ENCODE results near the gene HIGD2A.

Gene HIGD2A

GRCh38 chr5:176418251-176418650 is 29.7 kb downstream of the HIGD2A start:
- no peak for DNase-seq

DNA sequence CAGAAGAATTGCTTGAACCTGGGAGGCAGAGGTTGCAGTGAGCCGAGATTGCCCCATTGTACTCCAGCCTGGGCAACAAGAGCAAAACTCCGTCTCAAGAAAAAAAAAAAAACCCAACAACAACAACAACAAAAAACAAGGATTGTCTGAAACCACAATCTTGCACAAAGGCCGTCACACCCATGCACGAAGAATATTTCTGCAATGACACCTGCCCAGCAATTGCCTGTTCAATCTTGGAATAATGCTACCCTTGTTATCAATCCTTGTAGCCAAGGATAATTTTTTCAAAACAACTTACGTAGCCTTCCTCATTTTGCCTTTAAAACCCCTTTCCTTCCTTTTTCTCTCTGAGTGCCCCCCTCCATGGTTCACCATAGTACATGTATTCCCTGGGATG is 31.5 kb downstream of the HIGD2A start:
- DNase-seq: no peak

DNA sequence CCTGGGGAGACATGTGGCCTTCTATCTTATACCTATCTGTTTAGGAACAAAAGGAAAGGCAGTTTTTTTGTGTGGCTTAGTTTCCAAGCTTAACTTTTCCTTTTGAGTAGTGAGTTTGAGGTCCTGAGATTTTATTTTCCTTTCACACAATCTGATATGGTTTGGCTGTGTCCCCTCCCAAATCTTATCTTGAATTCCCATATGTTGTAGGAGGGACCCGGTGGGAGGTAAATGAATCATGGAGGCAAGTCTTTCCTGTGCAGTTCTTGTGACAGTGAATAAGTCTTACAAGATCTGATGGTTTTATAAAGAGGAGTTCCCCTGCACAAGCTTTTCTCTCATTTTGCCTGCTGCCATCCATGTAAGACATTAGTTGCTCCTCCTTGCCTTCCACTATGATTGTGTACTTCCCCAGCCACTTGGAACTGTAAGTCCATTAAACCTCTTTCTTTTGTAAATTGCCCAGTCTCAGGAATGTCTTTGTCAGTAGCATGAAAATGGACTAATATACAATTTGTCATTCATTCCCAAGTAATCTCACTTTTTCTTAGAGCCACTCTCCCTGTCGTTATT is 32.5 kb downstream of the HIGD2A start:
- no peak for DNase-seq

- DNase-seq: no peak
Measured at GRCh38 chr5:176424181-176424580, 35.6 kb downstream of the HIGD2A start.

- DNase-seq: no peak
Measured at GRCh38 chr5:176425138-176425537, 36.6 kb downstream of the HIGD2A start.

DNA sequence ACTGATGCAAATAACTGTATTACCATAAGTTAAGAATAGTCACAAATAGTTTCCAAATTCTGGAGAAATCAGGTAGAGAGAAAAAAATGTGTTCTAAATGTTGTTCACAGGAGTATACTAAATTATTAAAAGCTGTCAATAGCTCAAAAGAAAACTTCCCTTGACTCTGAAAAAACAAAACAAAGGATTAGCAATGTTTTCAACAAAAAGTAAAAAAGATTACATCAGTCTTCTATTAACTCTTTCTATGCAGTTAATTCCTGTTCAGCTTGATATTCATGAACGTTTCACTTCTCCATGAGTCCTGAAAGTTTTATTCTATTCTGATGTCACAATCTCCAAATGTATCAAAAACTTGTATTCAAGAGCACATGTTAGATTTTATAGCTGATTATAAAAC is 37.2 kb downstream of the HIGD2A start:
- no peak for DNase-seq

GRCh38 chr5:176426876-176427275 is 38.3 kb downstream of the HIGD2A start:
- DNase-seq: no peak

- DNase-seq: no peak
Measured at GRCh38 chr5:176427971-176428370, 39.4 kb downstream of the HIGD2A start.

GRCh38 chr5:176429972-176430371 is 41.4 kb downstream of the HIGD2A start:
- DNase-seq: no peak

DNA sequence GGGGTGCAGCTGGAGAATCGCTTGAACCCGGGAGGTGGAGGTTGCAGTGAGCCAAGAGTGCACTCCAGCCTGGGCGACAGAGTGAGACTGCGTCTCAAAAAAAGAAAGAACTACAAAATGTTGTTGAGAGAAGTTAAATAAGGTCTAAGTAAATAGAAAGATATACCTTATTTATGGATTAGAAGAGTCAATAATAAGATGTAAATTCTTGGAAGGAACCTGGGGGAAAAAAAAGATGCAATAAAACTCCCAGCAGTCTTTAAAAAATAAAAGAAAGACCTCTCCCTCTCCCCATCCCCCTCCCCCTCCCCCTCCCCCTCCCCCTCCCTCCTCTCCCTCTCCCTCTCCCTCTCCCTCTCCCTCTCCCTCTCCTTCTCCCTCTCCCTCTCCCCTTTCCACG is 44.2 kb downstream of the HIGD2A start:
- no peak for DNase-seq

- no peak for DNase-seq
Measured at GRCh38 chr5:176436656-176437055, 48.1 kb downstream of the HIGD2A start.

DNA sequence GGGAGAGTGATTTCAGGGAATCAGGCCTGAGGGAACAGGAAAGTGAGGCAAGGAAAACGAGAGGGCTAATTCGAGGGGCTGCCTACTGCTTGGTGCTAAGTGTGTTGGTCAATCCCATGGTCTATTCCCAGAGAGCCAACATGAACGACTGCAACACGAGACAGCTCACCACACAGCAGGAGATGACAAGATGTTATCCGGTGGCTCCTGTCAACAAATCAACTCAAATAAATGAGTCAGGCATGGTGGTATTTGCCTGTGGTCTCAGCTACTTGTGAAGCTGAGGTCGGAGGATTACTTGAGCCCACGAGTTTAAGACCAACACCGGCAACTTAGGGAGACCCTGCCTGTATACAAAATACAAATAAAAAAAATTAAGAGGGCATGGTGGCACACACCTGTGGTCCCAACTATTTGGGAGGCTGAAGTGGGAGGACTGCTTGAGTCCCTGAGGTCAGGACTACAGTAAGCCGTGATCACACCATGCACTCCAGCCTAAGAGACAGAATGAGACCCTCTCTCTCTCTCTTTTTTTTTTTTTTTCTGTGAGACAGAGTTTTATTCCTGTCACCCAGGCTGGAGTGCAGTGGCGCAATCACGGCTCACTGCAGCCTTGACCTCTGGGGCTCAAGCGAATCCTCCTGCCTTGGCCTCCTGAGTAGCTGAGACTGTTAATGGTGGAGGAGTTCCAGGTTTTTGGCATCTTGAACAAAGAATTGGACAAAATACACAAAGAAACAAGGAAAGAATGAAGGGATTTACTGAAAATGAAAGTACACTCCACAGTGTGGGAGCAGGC is 50.6 kb downstream of the HIGD2A start:
- DNase-seq: no peak
